Hepatocyte (in vitro differentiated cells): Measurements from ENCODE around the gene ITGA5. TPM values are rescaled to one million over a fixed set of nuclear protein-coding genes. Genes with fewer than 3 reads are reported as not detected.
A peak's percentile ranks its signal among the peaks of the same experiment; 100 is the strongest.

Experiments used
- DNase-seq: peaks from one replicate; pipeline ENCODE4 v3.0.0-alpha.2; 2016; ENCODE audit warnings: low spot score
- H2AFZ ChIP-seq: fragments of 200-600 bp; sonication (generic); 2 replicates; pipeline ENCODE4 v1.6.0; 2016; ENCODE audit warnings: antibody characterized with exemption, mild to moderate bottlenecking
- H3K27ac ChIP-seq: fragments of 200-600 bp; sonication (generic); 2 replicates; pipeline ENCODE4 v1.5.1; 2016; ENCODE audit warnings: mild to moderate bottlenecking
- H3K27me3 ChIP-seq: fragments of 200-600 bp; sonication (generic); 2 replicates; pipeline ENCODE4 v1.6.1; 2016
- H3K36me3 ChIP-seq: fragments of 200-600 bp; sonication (generic); replicated peaks from 2 replicates; pipeline ENCODE4 v1.5.1; 2016; ENCODE audit warnings: low read depth; ENCODE audit not compliant: insufficient read depth
- H3K4me1 ChIP-seq: fragments of 200-600 bp; sonication (generic); 2 replicates; pipeline ENCODE4 v1.5.1; 2016; ENCODE audit warnings: mild to moderate bottlenecking, moderate library complexity; ENCODE audit not compliant: insufficient read depth
- H3K4me2 ChIP-seq: fragments of 200-600 bp; sonication (generic); 2 replicates; pipeline ENCODE4 v1.6.0; 2016
- H3K4me3 ChIP-seq: fragments of 200-600 bp; sonication (generic); 2 replicates; pipeline ENCODE4 v1.5.1; 2016; ENCODE audit warnings: mild to moderate bottlenecking
- H3K79me2 ChIP-seq: fragments of 200-600 bp; sonication (generic); 2 replicates; pipeline ENCODE4 v1.6.0; 2017; ENCODE audit warnings: mild to moderate bottlenecking
- H3K9me2 ChIP-seq: fragments of 200-600 bp; sonication (generic); replicated peaks from 2 replicates; pipeline ENCODE4 v1.6.0; 2017; ENCODE audit warnings: mild to moderate bottlenecking; ENCODE audit not compliant: insufficient read depth
- H3K9me3 ChIP-seq: fragments of 200-600 bp; sonication (generic); 2 replicates; pipeline ENCODE4 v1.5.1; 2016; ENCODE audit warnings: low read depth, mild to moderate bottlenecking
- H4K20me1 ChIP-seq: fragments of 200-600 bp; sonication (generic); 2 replicates; pipeline ENCODE4 v1.6.0; 2016; ENCODE audit warnings: mild to moderate bottlenecking; ENCODE audit not compliant: insufficient read depth, poor library complexity, severe bottlenecking
- EZH2 ChIP-seq: fragments of 200-600 bp; sonication (generic); IDR thresholded peaks from 2 replicates; pipeline ENCODE4 v1.6.1; 2016; ENCODE audit warnings: antibody characterized with exemption, mild to moderate bottlenecking, borderline replicate concordance
- EZH2phosphoT487 ChIP-seq: fragments of 200-600 bp; sonication (generic); IDR thresholded peaks from one replicate; pipeline ENCODE4 v1.6.1; 2018; ENCODE audit warnings: antibody characterized with exemption, mild to moderate bottlenecking, low read depth, moderate library complexity; ENCODE audit not compliant: unreplicated experiment, severe bottlenecking
- WGBS: methylation state at CpG from one replicate; pipeline ENCODE4 v1.1.6; 2016; ENCODE audit warnings: low lambda C conversion rate; ENCODE audit errors: missing lambda C conversion rate; 5-methylcytosine and 5-hydroxymethylcytosine counted together
- polyA plus RNA-seq: library from polyadenylated mRNA; unstranded; fragments of >200 nt; fragmentation: Nextera tagmentation; extraction: Ambion mirVana; gene quantifications from 2 replicates; pipeline ENCODE4 v1.2.1, GENCODE V29; 2016
- total RNA-seq: library from RNA; depleted of rRNA; stranded (reverse); fragments of >200 nt; gene quantifications from 2 replicates; pipeline ENCODE4 v1.2.3, GENCODE V29; 2014
- TF ChIP-seq, protein P1 (sequence below): fragments of 200-600 bp; sonication (generic); IDR thresholded peaks from 2 replicates; pipeline ENCODE4 v1.5.1; 2016; ENCODE audit warnings: antibody characterized with exemption, mild to moderate bottlenecking; ENCODE audit not compliant: poor library complexity

Gene ITGA5
- total and polyA plus RNA-seq, 2 experiments from 2014 or later, result 45.7 to 57.2 TPM

DNA sequence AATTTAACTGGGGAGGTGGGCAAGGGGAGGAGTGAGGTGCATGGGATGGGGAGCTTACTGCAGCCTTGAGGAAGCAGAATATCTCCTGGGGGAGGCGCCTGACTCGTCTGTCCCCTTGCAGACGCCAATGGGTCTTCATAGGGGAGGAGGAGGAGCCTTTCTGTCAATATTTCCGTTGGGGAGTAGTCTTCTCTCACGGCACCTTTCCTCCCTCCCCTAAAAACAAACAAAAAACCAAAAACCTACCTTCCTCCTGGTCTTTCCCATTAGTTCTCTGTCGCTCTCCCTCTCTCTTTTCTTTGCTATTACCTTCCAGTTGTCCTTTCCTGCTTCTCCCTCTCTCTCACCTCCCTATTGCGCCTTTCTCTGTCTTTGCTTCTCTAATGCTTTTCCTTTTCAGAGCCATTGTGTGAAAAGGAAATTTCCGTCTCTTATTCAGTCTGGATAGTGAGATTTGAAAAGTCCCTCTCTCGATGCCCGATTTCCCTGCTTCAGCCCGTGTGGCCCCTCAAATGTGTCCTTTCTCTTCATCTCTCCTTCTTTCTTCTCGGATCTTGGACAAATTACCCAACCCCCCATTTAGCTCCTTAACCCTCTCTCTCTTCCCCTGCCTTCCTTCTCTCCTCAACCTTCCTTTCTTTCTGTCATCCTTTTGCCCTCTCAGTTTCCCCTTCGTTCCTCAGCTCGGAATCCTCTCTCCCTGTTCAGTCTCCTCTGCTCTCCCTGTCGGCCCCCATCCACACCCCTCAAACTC, 60.7 kb downstream of the ITGA5 start:
- Histone ChIP-seq H3K79me2 (no peaks in the 10 kb centered on the region), H3K4me2 (peak overlapping the region; percentile 82), H3K9me3 (no peaks in the 10 kb centered on the region), H3K4me1 (peaks cover 28% of the 10 kb centered on the region), H4K20me1 (no peaks in the 10 kb centered on the region), H3K4me3 (peak overlapping the region; percentile 33), H2AFZ (peak overlapping the region; percentile 57), H3K27ac (peak overlapping the region; percentile 94), H3K36me3 (no peaks in the 10 kb centered on the region), H3K27me3 (no peaks in the 10 kb centered on the region), H3K9me2 (no peaks in the 10 kb centered on the region)
- no peak for TF ChIP-seq EZH2phosphoT487
- TF ChIP-seq, protein P1, sequence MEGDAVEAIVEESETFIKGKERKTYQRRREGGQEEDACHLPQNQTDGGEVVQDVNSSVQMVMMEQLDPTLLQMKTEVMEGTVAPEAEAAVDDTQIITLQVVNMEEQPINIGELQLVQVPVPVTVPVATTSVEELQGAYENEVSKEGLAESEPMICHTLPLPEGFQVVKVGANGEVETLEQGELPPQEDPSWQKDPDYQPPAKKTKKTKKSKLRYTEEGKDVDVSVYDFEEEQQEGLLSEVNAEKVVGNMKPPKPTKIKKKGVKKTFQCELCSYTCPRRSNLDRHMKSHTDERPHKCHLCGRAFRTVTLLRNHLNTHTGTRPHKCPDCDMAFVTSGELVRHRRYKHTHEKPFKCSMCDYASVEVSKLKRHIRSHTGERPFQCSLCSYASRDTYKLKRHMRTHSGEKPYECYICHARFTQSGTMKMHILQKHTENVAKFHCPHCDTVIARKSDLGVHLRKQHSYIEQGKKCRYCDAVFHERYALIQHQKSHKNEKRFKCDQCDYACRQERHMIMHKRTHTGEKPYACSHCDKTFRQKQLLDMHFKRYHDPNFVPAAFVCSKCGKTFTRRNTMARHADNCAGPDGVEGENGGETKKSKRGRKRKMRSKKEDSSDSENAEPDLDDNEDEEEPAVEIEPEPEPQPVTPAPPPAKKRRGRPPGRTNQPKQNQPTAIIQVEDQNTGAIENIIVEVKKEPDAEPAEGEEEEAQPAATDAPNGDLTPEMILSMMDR, result no peak
- no peak for TF ChIP-seq EZH2
- WGBS, result 8% methylated on average over 15 of the region's 15 CpGs
- no peak for DNase-seq

GRCh38 chr12:54357506-54358190, 61.4 kb downstream of the ITGA5 start:
- no peaks in the 10 kb centered on the region for H3K27me3 ChIP-seq
- no peak overlapping the region for H2AFZ ChIP-seq
- H3K36me3 ChIP-seq, result no peaks in the 10 kb centered on the region
- H3K9me3 ChIP-seq, result no peaks in the 10 kb centered on the region
- H3K27ac ChIP-seq, result peak overlapping the region; percentile 94
- 49% methylated on average over 2 of the region's 2 CpGs for WGBS
- TF ChIP-seq EZH2phosphoT487 (no peak), EZH2 (no peak)
- TF ChIP-seq, protein P1, result no peak
- H3K9me2 ChIP-seq, result no peaks in the 10 kb centered on the region
- H3K79me2 ChIP-seq, result no peaks in the 10 kb centered on the region
- peak overlapping the region; percentile 82 for H3K4me2 ChIP-seq
- no peak overlapping the region for H3K4me3 ChIP-seq
- DNase-seq, result no peak
- no peaks in the 10 kb centered on the region for H4K20me1 ChIP-seq
- peaks cover 35% of the 10 kb centered on the region for H3K4me1 ChIP-seq

DNA sequence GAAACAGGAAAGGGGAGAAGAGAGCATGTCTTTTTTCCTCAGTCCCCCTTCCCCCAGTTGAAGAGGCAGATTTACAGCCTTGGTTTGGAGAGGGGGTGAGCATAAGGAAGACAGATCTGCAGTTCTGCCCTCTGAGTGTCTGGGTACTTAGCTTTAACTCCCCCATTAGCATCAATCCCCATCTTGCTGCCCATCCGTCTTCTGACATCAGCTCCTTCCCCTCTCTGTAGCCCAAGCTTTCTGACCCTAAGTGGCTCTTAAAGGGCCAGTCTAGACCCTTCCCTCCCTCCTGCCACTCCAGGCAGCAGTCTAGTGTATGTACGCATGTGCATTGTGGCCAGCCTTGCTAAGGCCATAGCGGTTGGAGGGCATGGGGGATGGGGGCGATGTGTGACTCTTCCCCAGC, 62.1 kb downstream of the ITGA5 start:
- Histone ChIP-seq H3K9me2 (no peaks in the 10 kb centered on the region), H3K36me3 (no peaks in the 10 kb centered on the region), H3K27ac (peak overlapping the region; percentile 44), H3K4me1 (peaks cover 42% of the 10 kb centered on the region), H3K4me2 (no peak overlapping the region), H3K79me2 (no peaks in the 10 kb centered on the region), H3K27me3 (no peaks in the 10 kb centered on the region), H3K4me3 (no peak overlapping the region), H4K20me1 (no peaks in the 10 kb centered on the region), H3K9me3 (no peaks in the 10 kb centered on the region), H2AFZ (no peak overlapping the region)
- WGBS, result 61% methylated on average over 4 of the region's 4 CpGs
- no peak for DNase-seq
- TF ChIP-seq, protein P1, result no peak
- TF ChIP-seq EZH2phosphoT487, result no peak
- TF ChIP-seq EZH2, result no peak
